Natural killer cell (primary cell): Measurements from ENCODE around the gene FAM210B. TPM values are rescaled to one million over a fixed set of nuclear protein-coding genes. Genes with fewer than 3 reads are reported as not detected.

Experiments
- ATAC-seq, 3 donors: fragments of 150-1000 bp in 2 of 3; fragments of 200-7000 bp in 1 of 3; cut with Tn5 transposase; 1 replicate in 1 of 3; 2 replicates in 2 of 3; pipeline ENCODE4 v1.10.0; 2021; ENCODE audit warnings: mild to moderate bottlenecking in 2 of 3, moderate library complexity in 2 of 3
- DNase-seq, 2 donors: peaks; one replicate each; pipeline versions ENCODE4 v3.0.0 to v3.0.0-alpha.2; 2013 to 2021; ENCODE audit warnings: mixed read lengths in 1 of 2
- H3K27ac ChIP-seq: one replicate; pipeline ENCODE4 v1.5.1; 2013; ENCODE audit warnings: mild to moderate bottlenecking, low read length
- H3K27me3 ChIP-seq: one replicate; pipeline ENCODE4 v1.6.1; 2013; ENCODE audit warnings: low read length; ENCODE audit not compliant: control insufficient read depth, insufficient read depth
- H3K36me3 ChIP-seq: one replicate; pipeline ENCODE4 v1.6.1; 2013; ENCODE audit warnings: low read length; ENCODE audit not compliant: control insufficient read depth, insufficient read depth
- H3K4me1 ChIP-seq: one replicate; pipeline ENCODE4 v1.6.1; 2013; ENCODE audit warnings: low read length; ENCODE audit not compliant: control insufficient read depth, insufficient read depth
- H3K4me3 ChIP-seq: one replicate; pipeline ENCODE4 v1.5.1; 2013; ENCODE audit warnings: low read length
- H3K9me3 ChIP-seq: one replicate; pipeline ENCODE4 v1.6.1; 2013; ENCODE audit warnings: low read length; ENCODE audit not compliant: control insufficient read depth, insufficient read depth
- H3K27ac Mint-ChIP-seq, 2 donors: one replicate each; pipeline ENCODE4 v1.8.0; 2022; ENCODE audit warnings: mild to moderate bottlenecking in 2 of 2, mixed read lengths in 2 of 2, moderate library complexity in 1 of 2
- H3K27me3 Mint-ChIP-seq, 2 donors: one replicate each; pipeline ENCODE4 v1.8.0; 2022; ENCODE audit warnings: low read depth in 2 of 2, mixed read lengths in 2 of 2
- H3K36me3 Mint-ChIP-seq: one replicate; pipeline ENCODE4 v1.8.0; 2022; ENCODE audit warnings: mixed read lengths
- H3K4me1 Mint-ChIP-seq, 2 donors: one replicate each; pipeline ENCODE4 v1.8.0; 2022; ENCODE audit warnings: mixed read lengths in 2 of 2
- H3K4me3 Mint-ChIP-seq: one replicate; pipeline ENCODE4 v1.8.0; 2022; ENCODE audit warnings: mild to moderate bottlenecking, moderate library complexity, mixed read lengths
- H3K9me3 Mint-ChIP-seq, 2 donors: one replicate each; pipeline ENCODE4 v1.8.0; 2022; ENCODE audit warnings: mixed read lengths in 2 of 2
- WGBS: methylation state at CpG from one replicate; pipeline ENCODE4 v1.1.7; 2013; ENCODE audit warnings: missing lambda C conversion rate; ENCODE audit not compliant: insufficient coverage; 5-methylcytosine and 5-hydroxymethylcytosine counted together
- intact Hi-C: fragments of 100-400 bp; cut with micrococcal nuclease; formaldehyde crosslinking; loops from one replicate; pipeline ENCODE4 v1.14.2; 2022
- total RNA-seq, 4 donors: library from RNA; stranded (reverse); fragments of 120-200 nt in 1 of 4; gene quantifications; one replicate each; pipeline versions ENCODE4 v1.2.3 to v1.2.4, GENCODE V29; 2013 to 2022
- TF ChIP-seq, protein P1 (sequence below): fragments of 200-600 bp; IDR thresholded peaks from one replicate; pipeline ENCODE4 v1.8.0; 2022; ENCODE audit warnings: antibody characterized with exemption

The FAM210B gene
- total RNA-seq, 3 donors from 2014 or later (not counting 1 experiment from before 2014, with no cell fraction given) = 6.4 to 11.5 (median 8.8) TPM

DNA sequence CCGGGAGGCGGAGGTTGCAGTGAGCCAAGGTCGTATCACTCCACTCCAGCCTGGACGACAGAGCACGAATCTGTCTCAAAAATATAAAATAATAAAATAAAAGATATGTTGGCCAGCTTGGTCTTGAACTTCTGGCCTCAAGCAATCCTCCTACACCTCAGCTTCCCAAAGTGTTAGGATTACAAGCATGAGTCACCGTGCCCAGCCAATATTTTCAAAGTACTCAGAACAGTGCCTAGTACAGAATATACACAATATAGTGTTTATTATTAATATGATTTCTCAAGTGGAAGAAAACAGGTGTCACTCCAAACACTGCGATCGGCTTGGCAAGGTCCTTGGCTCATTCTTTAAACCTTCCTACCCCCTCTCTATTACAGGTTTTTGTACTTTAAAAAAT is 3.1 kb downstream of the FAM210B start:
- no peak overlapping the region for H3K4me3 ChIP-seq
- peaks cover 16% of the 10 kb centered on the region for H3K4me1 ChIP-seq
- TF ChIP-seq, protein P1, sequence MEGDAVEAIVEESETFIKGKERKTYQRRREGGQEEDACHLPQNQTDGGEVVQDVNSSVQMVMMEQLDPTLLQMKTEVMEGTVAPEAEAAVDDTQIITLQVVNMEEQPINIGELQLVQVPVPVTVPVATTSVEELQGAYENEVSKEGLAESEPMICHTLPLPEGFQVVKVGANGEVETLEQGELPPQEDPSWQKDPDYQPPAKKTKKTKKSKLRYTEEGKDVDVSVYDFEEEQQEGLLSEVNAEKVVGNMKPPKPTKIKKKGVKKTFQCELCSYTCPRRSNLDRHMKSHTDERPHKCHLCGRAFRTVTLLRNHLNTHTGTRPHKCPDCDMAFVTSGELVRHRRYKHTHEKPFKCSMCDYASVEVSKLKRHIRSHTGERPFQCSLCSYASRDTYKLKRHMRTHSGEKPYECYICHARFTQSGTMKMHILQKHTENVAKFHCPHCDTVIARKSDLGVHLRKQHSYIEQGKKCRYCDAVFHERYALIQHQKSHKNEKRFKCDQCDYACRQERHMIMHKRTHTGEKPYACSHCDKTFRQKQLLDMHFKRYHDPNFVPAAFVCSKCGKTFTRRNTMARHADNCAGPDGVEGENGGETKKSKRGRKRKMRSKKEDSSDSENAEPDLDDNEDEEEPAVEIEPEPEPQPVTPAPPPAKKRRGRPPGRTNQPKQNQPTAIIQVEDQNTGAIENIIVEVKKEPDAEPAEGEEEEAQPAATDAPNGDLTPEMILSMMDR = no peak
- intact Hi-C loops = no loop called here
- no peaks in the 10 kb centered on the region for H3K36me3 Mint-ChIP-seq
- peaks cover 2% of the 10 kb centered on the region for H3K36me3 ChIP-seq
- no peaks in the 10 kb centered on the region for H3K27me3 Mint-ChIP-seq
- ATAC-seq = no peak
- no peaks in the 10 kb centered on the region for H3K9me3 ChIP-seq
- H3K27me3 ChIP-seq = no peaks in the 10 kb centered on the region
- peaks cover 7 to 18% of the 10 kb centered on the region in 2 donors for H3K4me1 Mint-ChIP-seq
- DNase-seq = no peak
- H3K4me3 Mint-ChIP-seq = no peak overlapping the region
- no peaks in the 10 kb centered on the region for H3K9me3 Mint-ChIP-seq
- H3K27ac Mint-ChIP-seq = no peak overlapping the region
- WGBS = 100% methylated on average over 3 of the region's 8 CpGs
- no peak overlapping the region for H3K27ac ChIP-seq

DNA sequence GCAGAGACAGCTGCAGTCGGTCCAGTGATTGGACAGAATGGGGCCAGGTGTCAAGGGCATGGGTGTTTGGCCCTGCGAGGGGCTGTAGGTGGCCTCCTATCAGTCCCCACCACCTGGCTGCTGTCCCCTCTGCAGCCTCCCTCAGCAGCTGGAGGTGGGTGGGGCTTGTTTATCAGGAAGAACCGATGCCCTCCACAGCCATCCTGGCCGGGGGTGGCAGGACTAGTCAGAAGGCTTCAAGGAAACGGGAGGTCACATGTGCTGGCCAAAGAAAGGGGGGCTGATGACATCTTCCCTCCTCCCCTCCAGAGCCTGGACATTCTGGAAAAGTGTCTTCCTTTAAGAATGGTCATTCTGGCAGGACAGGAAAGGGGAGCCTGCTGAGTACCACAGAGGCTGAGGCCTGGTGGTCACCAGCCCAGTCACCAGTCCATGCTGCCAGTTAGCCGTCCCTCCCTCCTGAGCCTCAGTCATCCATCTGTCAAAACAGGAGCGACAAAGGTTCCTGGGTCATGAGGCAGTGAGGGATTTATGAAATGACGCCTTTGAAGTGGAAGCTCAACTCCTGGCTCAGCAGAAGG is 4.1 kb downstream of the FAM210B start:
- Mint-ChIP-seq H3K27ac (no peak overlapping the region), H3K4me3 (no peak overlapping the region), H3K4me1 (peaks cover 7 to 18% of the 10 kb centered on the region in 2 donors), H3K9me3 (no peaks in the 10 kb centered on the region), H3K27me3 (no peaks in the 10 kb centered on the region), H3K36me3 (no peaks in the 10 kb centered on the region)
- 43% methylated on average over 8 of the region's 8 CpGs for WGBS
- Histone ChIP-seq H3K27ac (no peak overlapping the region), H3K36me3 (peaks cover 2% of the 10 kb centered on the region), H3K9me3 (no peaks in the 10 kb centered on the region), H3K27me3 (no peaks in the 10 kb centered on the region), H3K4me3 (no peak overlapping the region), H3K4me1 (peaks cover 16% of the 10 kb centered on the region)
- no peak for DNase-seq
- intact Hi-C loops = no loop called here
- no peak for ATAC-seq
- TF ChIP-seq, protein P1 = no peak

DNA sequence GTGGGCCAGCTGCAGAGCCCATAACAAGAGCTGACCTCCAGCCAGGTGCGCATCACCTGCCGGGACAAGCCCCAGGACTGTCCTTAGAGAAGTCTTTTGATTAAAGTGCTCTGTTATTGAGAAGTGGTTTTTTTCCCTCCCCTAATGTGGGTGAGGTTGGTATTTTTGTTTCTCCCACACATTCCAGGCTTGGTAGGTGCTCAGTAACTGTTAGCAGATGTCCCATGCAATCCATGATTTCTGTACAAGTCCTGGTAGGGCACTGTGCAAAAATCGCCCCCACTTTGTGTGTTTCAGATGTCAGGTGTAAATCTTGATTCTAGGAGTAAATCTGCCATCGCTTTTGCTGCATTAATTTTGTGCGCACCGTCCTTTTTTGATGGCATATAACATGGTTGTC is 4.7 kb downstream of the FAM210B start:
- intact Hi-C loops = no loop called here
- 95% methylated on average over 6 of the region's 6 CpGs for WGBS
- peaks cover 2% of the 10 kb centered on the region for H3K36me3 ChIP-seq
- DNase-seq (no peak), ATAC-seq (no peak)
- Mint-ChIP-seq H3K9me3 (no peaks in the 10 kb centered on the region), H3K4me3 (no peak overlapping the region), H3K27me3 (no peaks in the 10 kb centered on the region), H3K36me3 (no peaks in the 10 kb centered on the region), H3K27ac (no peak overlapping the region), H3K4me1 (peaks cover 7 to 18% of the 10 kb centered on the region in 2 donors)
- H3K27ac ChIP-seq = no peak overlapping the region
- H3K27me3 ChIP-seq = no peaks in the 10 kb centered on the region
- H3K4me1 ChIP-seq = peaks cover 14% of the 10 kb centered on the region
- TF ChIP-seq, protein P1 = no peak
- no peaks in the 10 kb centered on the region for H3K9me3 ChIP-seq
- no peak overlapping the region for H3K4me3 ChIP-seq
